Activated CD4-positive, alpha-beta T cell treated with anti-CD3 and anti-CD28 coated beads, Interleukin-2, Interleukin-6, amounts not matched to agents 100 ng/mL and 50 ng/mL, durations not matched to agents 16 hours and 8 hours (primary cell): Measurements from ENCODE around the gene ZNF451.
"Not testable (repeated sequence)": the region's sequence is repeated elsewhere in the genome, so short reads cannot be mapped to it uniquely, and the experiment has no call there.

ENCODE experiments used
- DNase-seq: peaks from one replicate; pipeline ENCODE4 v3.0.0-alpha.2; 2020

The ZNF451 gene

GRCh38 chr6:57089687-57090457, at the start of gene ZNF451:
Gene ZNF451, plus strand, starts transcription at chr6:57090188. Its CDS starts 66 bp downstream, at chr6:57090254.
- DNase-seq = peak; percentile 98

GRCh38 chr6:57044061-57044460, 45.9 kb upstream of the ZNF451 start:
- not testable (repeated sequence) for DNase-seq

GRCh38 chr6:57044568-57044967, 45.4 kb upstream of the ZNF451 start:
- no peak for DNase-seq

GRCh38 chr6:57046332-57047256, 43.4 kb upstream of the ZNF451 start, which contains the start of gene KIAA1586:
Gene KIAA1586, plus strand, starts transcription at chr6:57046693. Its CDS starts 63 bp downstream, at chr6:57046756.
- peak; percentile 94 for DNase-seq

GRCh38 chr6:57047257-57047585, 42.8 kb upstream of the ZNF451 start:
- not testable (repeated sequence) for DNase-seq

- DNase-seq = not testable (repeated sequence)
These were observed 42.1 kb upstream of the ZNF451 start for GRCh38 chr6:57047859-57048258.

- DNase-seq = no peak
These were observed 41.4 kb upstream of the ZNF451 start for GRCh38 chr6:57048577-57048976.

- no peak for DNase-seq
These were observed 26.1 kb upstream of the ZNF451 start for GRCh38 chr6:57063847-57064246.

GRCh38 chr6:57064809-57065208, 25.2 kb upstream of the ZNF451 start:
- no peak for DNase-seq

- no peak for DNase-seq
These were observed 21.9 kb upstream of the ZNF451 start for GRCh38 chr6:57068061-57068460.

GRCh38 chr6:57069228-57069627, 20.8 kb upstream of the ZNF451 start:
- DNase-seq = no peak

- DNase-seq = no peak
These were observed 20.1 kb upstream of the ZNF451 start for GRCh38 chr6:57069920-57070331.

- DNase-seq = no peak
These were observed 17.9 kb upstream of the ZNF451 start for GRCh38 chr6:57072108-57072507.

GRCh38 chr6:57074383-57074782, 15.6 kb upstream of the ZNF451 start:
- DNase-seq = no peak

GRCh38 chr6:57075092-57075491, 14.9 kb upstream of the ZNF451 start:
- DNase-seq = no peak

GRCh38 chr6:57078531-57079207, 11.3 kb upstream of the ZNF451 start:
- no peak for DNase-seq

GRCh38 chr6:57085471-57085870, 4.5 kb upstream of the ZNF451 start:
- DNase-seq = peak; percentile 17

GRCh38 chr6:57086843-57087242, 3.1 kb upstream of the ZNF451 start:
- DNase-seq = no peak

GRCh38 chr6:57087916-57088315, 2.1 kb upstream of the ZNF451 start:
- no peak for DNase-seq

- no peak for DNase-seq
These were observed 723 bp upstream of the ZNF451 start for GRCh38 chr6:57089265-57089664.

GRCh38 chr6:57090458-57091067, 575 bp downstream of the ZNF451 start:
- DNase-seq = not testable (repeated sequence)

GRCh38 chr6:57091375-57091774, 1.4 kb downstream of the ZNF451 start:
- not testable (repeated sequence) for DNase-seq

- DNase-seq = no peak
These were observed 4.7 kb downstream of the ZNF451 start for GRCh38 chr6:57094689-57095088.
